ENCODE results near the gene RPS6KA5. TPM values are rescaled to one million over a fixed set of nuclear protein-coding genes. Genes with fewer than 3 reads are reported as not detected.
"Not testable (repeated sequence)": the region's sequence is repeated elsewhere in the genome, so short reads cannot be mapped to it uniquely, and the experiment has no call there.

Gene RPS6KA5
- total and polyA plus RNA-seq, 4 donors, result 1.1 to 14.8 (median 5.6) TPM

- Histone ChIP-seq H3K36me3 (ENCODE audit: control insufficient read depth in 4 of 4, insufficient read depth in 4 of 4, low read length in 4 of 4) (no peaks in the 10 kb centered on the region), H3K4me3 (no peak overlapping the region), H3K27ac (ENCODE audit: low read depth in 1 of 2, low read length in 1 of 2) (no peak overlapping the region), H3K9me3 (ENCODE audit: control insufficient read depth in 4 of 4, insufficient read depth in 3 of 4, low read length in 3 of 4) (no peaks in the 10 kb centered on the region), H3K4me1 (ENCODE audit: control insufficient read depth in 5 of 5, insufficient read depth in 5 of 5, low read length in 5 of 5) (no peaks in the 10 kb centered on the region), H3K9ac (ENCODE audit: insufficient read depth in 1 of 2, low read length in 2 of 2) (no peak overlapping the region), H3K27me3 (ENCODE audit: control insufficient read depth in 3 of 3, insufficient read depth in 3 of 3, low read length in 2 of 3) (no peaks in the 10 kb centered on the region)
- TF ChIP-seq, protein P1, sequence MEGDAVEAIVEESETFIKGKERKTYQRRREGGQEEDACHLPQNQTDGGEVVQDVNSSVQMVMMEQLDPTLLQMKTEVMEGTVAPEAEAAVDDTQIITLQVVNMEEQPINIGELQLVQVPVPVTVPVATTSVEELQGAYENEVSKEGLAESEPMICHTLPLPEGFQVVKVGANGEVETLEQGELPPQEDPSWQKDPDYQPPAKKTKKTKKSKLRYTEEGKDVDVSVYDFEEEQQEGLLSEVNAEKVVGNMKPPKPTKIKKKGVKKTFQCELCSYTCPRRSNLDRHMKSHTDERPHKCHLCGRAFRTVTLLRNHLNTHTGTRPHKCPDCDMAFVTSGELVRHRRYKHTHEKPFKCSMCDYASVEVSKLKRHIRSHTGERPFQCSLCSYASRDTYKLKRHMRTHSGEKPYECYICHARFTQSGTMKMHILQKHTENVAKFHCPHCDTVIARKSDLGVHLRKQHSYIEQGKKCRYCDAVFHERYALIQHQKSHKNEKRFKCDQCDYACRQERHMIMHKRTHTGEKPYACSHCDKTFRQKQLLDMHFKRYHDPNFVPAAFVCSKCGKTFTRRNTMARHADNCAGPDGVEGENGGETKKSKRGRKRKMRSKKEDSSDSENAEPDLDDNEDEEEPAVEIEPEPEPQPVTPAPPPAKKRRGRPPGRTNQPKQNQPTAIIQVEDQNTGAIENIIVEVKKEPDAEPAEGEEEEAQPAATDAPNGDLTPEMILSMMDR (IDR thresholded peaks at IDR 0.05; ENCODE audit: control extremely low read depth, extremely low read depth), result no peak
- 96 to 98% methylated on average over 2 of the region's 2 CpGs for WGBS, 2 donors
- ATAC-seq (ENCODE audit: insufficient read depth, low FRiP score), result no peak
- no peak for DNase-seq
These were observed 23.5 kb downstream of the RPS6KA5 start for GRCh38 chr14:91036741-91037469.

- no peaks in the 10 kb centered on the region for H3K4me1 ChIP-seq (ENCODE audit: control insufficient read depth in 5 of 5, insufficient read depth in 5 of 5, low read length in 5 of 5)
- no peak for ATAC-seq (ENCODE audit: insufficient read depth, low FRiP score)
- H3K36me3 ChIP-seq (ENCODE audit: control insufficient read depth in 4 of 4, insufficient read depth in 4 of 4, low read length in 4 of 4), result no peaks in the 10 kb centered on the region
- no peaks in the 10 kb centered on the region for H3K27me3 ChIP-seq (ENCODE audit: control insufficient read depth in 3 of 3, insufficient read depth in 3 of 3, low read length in 2 of 3)
- TF ChIP-seq, protein P1 (IDR thresholded peaks at IDR 0.05; ENCODE audit: control extremely low read depth, extremely low read depth), result no peak
- no peaks in the 10 kb centered on the region for H3K9me3 ChIP-seq (ENCODE audit: control insufficient read depth in 4 of 4, insufficient read depth in 3 of 4, low read length in 3 of 4)
- no peak overlapping the region for H3K27ac ChIP-seq (ENCODE audit: low read depth in 1 of 2, low read length in 1 of 2)
- no peak overlapping the region for H3K4me3 ChIP-seq
- WGBS, 2 donors, result 30 to 62% methylated on average over 1 of the region's 1 CpG
- no peak overlapping the region for H3K9ac ChIP-seq (ENCODE audit: insufficient read depth in 1 of 2, low read length in 2 of 2)
- no peak for DNase-seq
These were observed 24.6 kb downstream of the RPS6KA5 start for GRCh38 chr14:91035855-91036254.

GRCh38 chr14:91034379-91034778 is 26.1 kb downstream of the RPS6KA5 start:
- not testable (repeated sequence) for ATAC-seq (ENCODE audit: insufficient read depth, low FRiP score); H3K4me3 ChIP-seq; DNase-seq; H3K27ac ChIP-seq (ENCODE audit: low read depth in 1 of 2, low read length in 1 of 2); H3K27me3 ChIP-seq (ENCODE audit: control insufficient read depth in 3 of 3, insufficient read depth in 3 of 3, low read length in 2 of 3); H3K36me3 ChIP-seq (ENCODE audit: control insufficient read depth in 4 of 4, insufficient read depth in 4 of 4, low read length in 4 of 4); H3K9me3 ChIP-seq (ENCODE audit: control insufficient read depth in 4 of 4, insufficient read depth in 3 of 4, low read length in 3 of 4); H3K9ac ChIP-seq (ENCODE audit: insufficient read depth in 1 of 2, low read length in 2 of 2); H3K4me1 ChIP-seq (ENCODE audit: control insufficient read depth in 5 of 5, insufficient read depth in 5 of 5, low read length in 5 of 5)
- 74% methylated on average over 10 of the region's 10 CpGs for WGBS, 2 donors

GRCh38 chr14:91032248-91032647 is 28.2 kb downstream of the RPS6KA5 start:
- Histone ChIP-seq H3K27ac (ENCODE audit: low read depth in 1 of 2, low read length in 1 of 2) (no peak overlapping the region), H3K27me3 (ENCODE audit: control insufficient read depth in 3 of 3, insufficient read depth in 3 of 3, low read length in 2 of 3) (no peaks in the 10 kb centered on the region), H3K36me3 (ENCODE audit: control insufficient read depth in 4 of 4, insufficient read depth in 4 of 4, low read length in 4 of 4) (no peaks in the 10 kb centered on the region), H3K4me3 (no peak overlapping the region), H3K9me3 (ENCODE audit: control insufficient read depth in 4 of 4, insufficient read depth in 3 of 4, low read length in 3 of 4) (no peaks in the 10 kb centered on the region), H3K4me1 (ENCODE audit: control insufficient read depth in 5 of 5, insufficient read depth in 5 of 5, low read length in 5 of 5) (peaks cover 0 to 3% (median 0%) of the 10 kb centered on the region in 5 donors), H3K9ac (ENCODE audit: insufficient read depth in 1 of 2, low read length in 2 of 2) (no peak overlapping the region)
- 58 to 78% methylated on average over 3 of the region's 3 CpGs for WGBS, 2 donors
- no peak for ATAC-seq (ENCODE audit: insufficient read depth, low FRiP score)
- DNase-seq, result no peak
- TF ChIP-seq, protein P1 (IDR thresholded peaks at IDR 0.05; ENCODE audit: control extremely low read depth, extremely low read depth), result no peak

Measured in lung (tissue), 12 donors.